ENCODE measurements around the gene TGFBR1.
"Not testable (repeated sequence)": the region's sequence is repeated elsewhere in the genome, so short reads cannot be mapped to it uniquely, and the experiment has no call there.

TGFBR1 gene

GRCh38 chr9:99185348-99185632 is 80.4 kb downstream of the TGFBR1 start:
- no peak for DNase-seq (ENCODE audit: low read depth in 1 of 2, low spot score in 1 of 2)

DNA sequence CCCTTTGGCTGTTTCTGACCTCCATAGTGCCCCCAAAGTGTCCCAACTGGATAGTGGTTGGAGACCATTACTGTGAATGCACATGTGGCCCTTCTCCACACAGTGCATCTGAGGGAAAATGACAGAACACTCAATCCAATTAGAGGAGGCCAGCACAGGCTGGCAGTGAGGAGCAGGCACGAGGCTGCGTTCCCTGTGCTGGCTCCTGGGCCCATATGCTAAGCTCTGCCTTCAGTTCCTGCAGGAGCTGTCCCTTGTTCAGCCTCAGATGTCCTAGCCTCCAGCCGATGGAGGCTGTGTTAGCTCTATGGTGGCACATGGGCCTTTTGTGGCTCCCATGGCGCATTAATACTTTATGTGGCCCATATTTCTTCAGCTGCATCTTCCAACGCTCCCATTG is 81.0 kb downstream of the TGFBR1 start:
- no peak for DNase-seq (ENCODE audit: low read depth in 1 of 2, low spot score in 1 of 2)

GRCh38 chr9:99187311-99187710 is 82.4 kb downstream of the TGFBR1 start:
- DNase-seq (ENCODE audit: low read depth in 1 of 2, low spot score in 1 of 2), result no peak

DNA sequence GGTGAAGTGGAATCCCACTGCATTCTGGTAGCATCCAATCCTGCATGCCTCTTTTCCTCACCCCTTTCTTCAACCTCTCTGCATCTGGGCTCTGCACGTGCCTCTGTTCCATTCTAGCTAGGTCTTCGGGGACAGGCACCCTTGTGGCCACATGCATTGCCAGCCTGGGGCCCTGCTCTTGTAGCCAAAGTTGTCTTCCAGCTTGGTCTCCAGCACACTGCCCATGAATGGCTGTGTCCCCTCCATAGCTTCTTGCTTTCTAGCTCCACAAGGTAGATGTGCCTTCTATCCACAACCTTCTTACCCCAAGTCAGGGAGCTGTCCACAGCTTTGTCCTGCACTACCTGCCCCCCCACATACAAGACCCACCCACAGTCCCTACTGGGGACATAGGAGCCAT is 84.3 kb downstream of the TGFBR1 start:
- no peak for DNase-seq (ENCODE audit: low read depth in 1 of 2, low spot score in 1 of 2)

GRCh38 chr9:99189887-99190596 is 85.1 kb downstream of the TGFBR1 start:
- DNase-seq (ENCODE audit: low read depth in 1 of 2, low spot score in 1 of 2), result no peak

DNA sequence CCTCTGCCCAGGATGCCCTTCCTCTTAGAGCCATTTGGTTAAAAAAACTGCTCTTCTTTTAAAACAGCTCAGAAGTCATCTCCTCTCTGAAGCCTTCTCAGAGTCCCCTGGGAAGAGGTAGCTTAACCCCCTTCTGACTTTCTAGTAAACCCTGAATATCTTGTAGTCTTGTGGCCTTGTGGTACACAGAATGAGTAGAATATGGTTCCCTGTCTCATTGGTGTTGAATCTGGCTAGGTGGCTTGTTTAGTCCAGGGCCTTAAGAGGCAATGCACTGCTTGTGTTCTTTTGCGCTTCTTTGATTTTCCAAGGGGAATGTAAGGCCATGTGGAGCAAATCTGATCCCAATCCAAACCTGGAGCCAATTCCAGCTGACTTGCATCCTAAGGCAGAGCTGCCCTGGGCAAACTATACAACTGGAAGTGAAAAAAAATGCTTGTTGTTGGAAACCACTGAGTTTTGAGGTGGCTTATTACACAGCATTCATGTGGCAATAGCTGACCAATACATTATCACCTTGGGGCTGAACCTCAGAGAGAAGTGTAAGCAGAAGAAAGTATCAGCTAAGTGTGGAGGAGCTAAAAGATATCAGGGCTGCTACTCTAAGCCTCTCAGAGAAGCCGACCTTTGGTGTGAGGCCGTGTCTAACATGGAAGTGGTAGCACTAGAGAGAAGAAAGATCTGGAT is 85.8 kb downstream of the TGFBR1 start:
- DNase-seq (ENCODE audit: low read depth in 1 of 2, low spot score in 1 of 2), result no peak

GRCh38 chr9:99192786-99193465 is 88.0 kb downstream of the TGFBR1 start:
- DNase-seq (ENCODE audit: low read depth in 1 of 2, low spot score in 1 of 2), result no peak

- no peak for DNase-seq (ENCODE audit: low read depth in 1 of 2, low spot score in 1 of 2)
These were observed 88.5 kb downstream of the TGFBR1 start for GRCh38 chr9:99193466-99193821.

- DNase-seq (ENCODE audit: low read depth in 1 of 2, low spot score in 1 of 2), result not testable (repeated sequence)
These were observed 91.6 kb downstream of the TGFBR1 start for GRCh38 chr9:99196484-99196883.

DNA sequence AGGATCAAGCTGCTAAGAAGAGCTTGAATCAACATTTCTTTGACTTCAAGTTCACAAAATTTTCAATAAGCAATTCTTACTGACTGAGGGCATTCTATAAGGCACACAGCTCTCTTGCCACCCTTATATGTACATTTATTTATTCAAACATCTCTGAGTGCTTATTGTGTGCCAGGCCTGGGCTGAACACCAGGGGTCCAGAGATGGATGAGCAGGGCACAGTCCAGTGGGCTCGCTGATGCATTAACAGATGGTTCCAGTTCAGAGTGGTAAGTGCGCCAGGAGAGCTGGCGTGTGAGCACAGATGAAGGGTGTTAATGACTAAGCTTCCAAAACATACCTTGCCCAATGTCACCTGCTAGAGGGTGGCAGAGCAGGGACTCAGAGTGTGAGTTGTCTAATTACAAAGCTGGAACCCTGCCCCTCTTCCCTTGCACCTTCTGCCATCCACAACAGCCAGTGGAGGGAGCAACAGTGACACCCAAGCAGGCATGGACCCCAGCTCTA is 92.3 kb downstream of the TGFBR1 start:
- DNase-seq (ENCODE audit: low read depth in 1 of 2, low spot score in 1 of 2), result no peak

GRCh38 chr9:99197987-99198386 is 93.1 kb downstream of the TGFBR1 start:
- DNase-seq (ENCODE audit: low read depth in 1 of 2, low spot score in 1 of 2), result no peak

DNA sequence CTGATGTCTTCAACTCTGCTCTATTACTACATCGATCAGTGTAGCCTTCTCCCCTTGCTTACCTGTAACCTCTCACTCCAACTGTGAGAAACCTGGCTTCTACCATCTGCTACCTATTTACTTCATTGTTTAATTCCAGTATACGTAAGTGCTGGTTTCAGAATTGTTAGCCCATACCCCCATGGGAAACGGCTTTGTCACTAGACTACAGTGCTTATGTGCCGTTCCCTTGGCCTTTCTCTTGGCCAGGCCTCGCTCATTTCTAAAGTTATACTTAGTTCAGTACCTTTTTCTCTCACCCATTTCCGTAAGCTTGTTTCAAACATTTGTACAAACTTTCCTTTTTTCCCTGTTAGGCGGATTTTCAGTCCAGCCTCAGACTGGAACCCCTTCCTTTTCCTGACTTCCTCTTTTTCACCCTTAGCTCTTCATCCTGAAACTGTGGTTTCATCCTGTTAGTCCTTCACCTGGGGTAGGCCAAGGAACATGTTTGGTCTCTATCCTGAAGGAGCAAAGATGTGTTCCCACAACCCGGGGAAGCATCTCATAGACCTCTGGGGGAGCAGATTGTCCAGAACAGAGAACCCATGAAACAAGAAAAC is 95.1 kb downstream of the TGFBR1 start:
- no peak for DNase-seq (ENCODE audit: low read depth in 1 of 2, low spot score in 1 of 2)

DNA sequence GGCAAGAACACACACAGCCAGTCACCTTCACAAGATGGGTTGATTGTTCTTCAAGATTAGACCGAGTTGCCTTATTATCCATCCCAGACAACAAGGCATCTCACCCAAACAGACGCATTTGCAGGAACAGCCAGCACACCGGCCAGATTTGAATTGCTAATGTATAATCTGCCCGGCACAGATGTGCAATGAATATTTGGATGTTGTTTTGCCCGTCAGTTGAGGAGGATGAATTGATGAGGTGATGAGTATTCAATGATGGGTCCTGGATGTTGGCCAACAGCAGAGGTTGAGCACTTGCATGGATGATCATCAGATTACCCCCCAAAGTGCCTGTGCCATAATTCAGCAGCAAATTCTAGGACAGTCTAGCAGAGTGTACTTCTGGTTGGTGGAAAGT is 96.7 kb downstream of the TGFBR1 start:
- DNase-seq (ENCODE audit: low read depth in 1 of 2, low spot score in 1 of 2), result no peak

Data from activated T-helper 1 cell treated with anti-CD3 and anti-CD28 coated beads, Interleukin-2, amount 50 U/mL, for 16 hours (primary cell).